ENCODE data around the gene KIRREL1.

KIRREL1 gene

GRCh38 chr1:158145173-158145719 lies 151.8 kb downstream of the KIRREL1 start:
- in situ Hi-C loops (cut with MboI; ENCODE audit: low sequenced_read_pairs, unreplicated experiment) = no loop called here
- TF ChIP-seq CTCF (IDR thresholded peaks at IDR 0.05; ENCODE audit: borderline replicate concordance, control extremely low read depth, extremely low read depth, insufficient read depth, missing control alignments) = no peak
- DNase-seq (ENCODE audit: low spot score) = no peak

- no peak for DNase-seq (ENCODE audit: low spot score)
- in situ Hi-C loops (cut with MboI; ENCODE audit: low sequenced_read_pairs, unreplicated experiment) = no loop called here
- TF ChIP-seq CTCF (IDR thresholded peaks at IDR 0.05; ENCODE audit: borderline replicate concordance, control extremely low read depth, extremely low read depth, insufficient read depth, missing control alignments) = no peak
These were observed 152.7 kb downstream of the KIRREL1 start for GRCh38 chr1:158146165-158146564.

GRCh38 chr1:158146739-158147138 lies 153.3 kb downstream of the KIRREL1 start:
- no peak for TF ChIP-seq CTCF (IDR thresholded peaks at IDR 0.05; ENCODE audit: borderline replicate concordance, control extremely low read depth, extremely low read depth, insufficient read depth, missing control alignments)
- no peak for DNase-seq (ENCODE audit: low spot score)
- in situ Hi-C loops (cut with MboI; ENCODE audit: low sequenced_read_pairs, unreplicated experiment) = no loop called here

- TF ChIP-seq CTCF (IDR thresholded peaks at IDR 0.05; ENCODE audit: borderline replicate concordance, control extremely low read depth, extremely low read depth, insufficient read depth, missing control alignments) = no peak
- in situ Hi-C loops (cut with MboI; ENCODE audit: low sequenced_read_pairs, unreplicated experiment) = no loop called here
- DNase-seq (ENCODE audit: low spot score) = no peak
These were observed 154.0 kb downstream of the KIRREL1 start for GRCh38 chr1:158147401-158147800.

GRCh38 chr1:158147869-158148268 lies 154.4 kb downstream of the KIRREL1 start:
- no peak for TF ChIP-seq CTCF (IDR thresholded peaks at IDR 0.05; ENCODE audit: borderline replicate concordance, control extremely low read depth, extremely low read depth, insufficient read depth, missing control alignments)
- in situ Hi-C loops (cut with MboI; ENCODE audit: low sequenced_read_pairs, unreplicated experiment) = no loop called here
- DNase-seq (ENCODE audit: low spot score) = no peak

GRCh38 chr1:158148468-158148867 lies 155.0 kb downstream of the KIRREL1 start:
- no peak for TF ChIP-seq CTCF (IDR thresholded peaks at IDR 0.05; ENCODE audit: borderline replicate concordance, control extremely low read depth, extremely low read depth, insufficient read depth, missing control alignments)
- in situ Hi-C loops (cut with MboI; ENCODE audit: low sequenced_read_pairs, unreplicated experiment) = no loop called here

GRCh38 chr1:158149175-158149574 lies 155.7 kb downstream of the KIRREL1 start:
- DNase-seq (ENCODE audit: low spot score) = no peak
- in situ Hi-C loops (cut with MboI; ENCODE audit: low sequenced_read_pairs, unreplicated experiment) = no loop called here
- TF ChIP-seq CTCF (IDR thresholded peaks at IDR 0.05; ENCODE audit: borderline replicate concordance, control extremely low read depth, extremely low read depth, insufficient read depth, missing control alignments) = no peak

More at GRCh38 chr1:158148468-158148867, 155.0 kb downstream of the KIRREL1 start:
- no peak for DNase-seq (ENCODE audit: low spot score)

All from GM13976 (cell line).